Ascending aorta (tissue), 2 donors: Measurements from ENCODE around the gene SSX4B. TPM values are rescaled to one million over a fixed set of nuclear protein-coding genes. Genes with fewer than 3 reads are reported as not detected.
"Not testable (repeated sequence)": the region's sequence is repeated elsewhere in the genome, so short reads cannot be mapped to it uniquely, and the experiment has no call there.

Experiments
- DNase-seq, 2 donors: peaks; one replicate each; pipeline ENCODE4 v3.0.0-alpha.2; 2019; ENCODE audit warnings: low spot score in 2 of 2
- H3K27ac ChIP-seq, 2 donors: fragments of 200-600 bp; sonication (generic); one replicate each; pipeline ENCODE4 v1.5.1; 2016 to 2017; ENCODE audit warnings: mild to moderate bottlenecking in 1 of 2
- H3K27me3 ChIP-seq: fragments of 200-600 bp; sonication (generic); one replicate; pipeline ENCODE4 v1.5.1; 2017
- H3K36me3 ChIP-seq, 2 donors: fragments of 200-600 bp; sonication (generic); one replicate each; pipeline ENCODE4 v1.5.1; 2016
- H3K4me1 ChIP-seq, 2 donors: fragments of 200-600 bp; sonication (generic); one replicate each; pipeline ENCODE4 v1.5.1; 2016 to 2017; ENCODE audit warnings: mild to moderate bottlenecking in 1 of 2
- H3K4me3 ChIP-seq, 2 donors: fragments of 200-600 bp; sonication (generic); one replicate each; pipeline ENCODE4 v1.5.1; 2016 to 2017; ENCODE audit warnings: mild to moderate bottlenecking in 1 of 2
- H3K9me3 ChIP-seq, 2 donors: fragments of 200-600 bp; sonication (generic); one replicate each; pipeline ENCODE4 v1.5.1; 2016
- CTCF ChIP-seq, 3 experiments: fragments of 200-600 bp in 2 of 3; fragments of 450-650 bp in 1 of 3; sonication (generic) in 2 of 3; IDR thresholded peaks; one replicate each; pipeline ENCODE4 v1.5.1; 2016 to 2019; ENCODE audit warnings: antibody characterized with exemption in 3 of 3, mild to moderate bottlenecking in 1 of 3, moderate library complexity in 1 of 3
- intact Hi-C: fragments of 100-400 bp; cut with DNase I; formaldehyde crosslinking; loops from one replicate; pipeline ENCODE4 v1.15.1; 2023
- total RNA-seq: library from RNA; depleted of rRNA; stranded (reverse); fragments of >200 nt; gene quantifications from one replicate; pipeline ENCODE4 v1.1.0, GENCODE V29; 2016

The SSX4B gene
- total RNA-seq, 1 donor from 2014 or later: not detected

GRCh38 chrX:48359281-48359680, 52.5 kb downstream of the SSX4B start:
- H3K27me3 ChIP-seq, H3K27ac ChIP-seq, H3K9me3 ChIP-seq, H3K4me1 ChIP-seq, intact Hi-C loops, H3K36me3 ChIP-seq, H3K4me3 ChIP-seq, DNase-seq: not testable (repeated sequence)

- H3K27me3 ChIP-seq: no peaks in the 10 kb centered on the region
- H3K36me3 ChIP-seq: no peaks in the 10 kb centered on the region
- TF ChIP-seq CTCF (IDR thresholded peaks at IDR 0.05): no peak
- no peak for DNase-seq
- no peaks in the 10 kb centered on the region for H3K4me1 ChIP-seq
- H3K4me3 ChIP-seq: no peak overlapping the region
- intact Hi-C loops: no loop called here
- H3K27ac ChIP-seq: no peak overlapping the region
- no peaks in the 10 kb centered on the region for H3K9me3 ChIP-seq
Measured at GRCh38 chrX:48357681-48358080, 54.1 kb downstream of the SSX4B start.

- H3K4me1 ChIP-seq, H3K4me3 ChIP-seq, H3K27ac ChIP-seq, H3K9me3 ChIP-seq, DNase-seq, intact Hi-C loops, H3K27me3 ChIP-seq, H3K36me3 ChIP-seq: not testable (repeated sequence)
Measured at GRCh38 chrX:48356315-48357094, 55.3 kb downstream of the SSX4B start, which contains the start of gene SSX3. SSX3 (minus strand) TSS chrX:48356703; CDS start chrX:48355249, 1,454 bp downstream.

Other genes with a start within 250 kb of the SSX4B start
- not detected for gene SSX5, start 215.2 kb downstream of the SSX4B start, total RNA-seq
- not detected for gene SSX1, start 156.6 kb downstream of the SSX4B start, total RNA-seq
- gene SSX3, start 55.3 kb downstream of the SSX4B start, total RNA-seq: not detected
- gene SSX4, start 28.4 kb downstream of the SSX4B start, total RNA-seq: not detected
- 39.6 TPM for gene SLC38A5, start 58.3 kb upstream of the SSX4B start, total RNA-seq
- gene FTSJ1, start 64.2 kb upstream of the SSX4B start, total RNA-seq: 159 TPM
- gene PORCN, start 97.0 kb upstream of the SSX4B start, total RNA-seq: 6.2 TPM
- gene EBP, start 109.8 kb upstream of the SSX4B start, total RNA-seq: 76.2 TPM
- gene TBC1D25, start 127.8 kb upstream of the SSX4B start, total RNA-seq: 8.2 TPM
- 119 TPM for gene RBM3, start 162.5 kb upstream of the SSX4B start, total RNA-seq
- gene WDR13, start 185.5 kb upstream of the SSX4B start, total RNA-seq: 87.1 TPM